OCI-LY7 (cell line): ENCODE measurements around the gene KIF25.

Experiments
- CTCF ChIP-seq: fragments of 200-600 bp; sonication (generic); conservative IDR thresholded peaks from 2 replicates; pipeline ENCODE4 v1.5.1; 2014; ENCODE audit warnings: mild to moderate bottlenecking, antibody characterized with exemption, low read length, moderate library complexity, mixed read lengths
- EZH2phosphoT487 ChIP-seq: fragments of 200-600 bp; sonication (generic); IDR thresholded peaks from 2 replicates; pipeline ENCODE4 v1.6.1; 2018; ENCODE audit warnings: low read depth, borderline replicate concordance, mild to moderate bottlenecking, mixed run types, antibody characterized with exemption, low read length, moderate library complexity, mixed read lengths

GRCh38 chr6:167952512-167952859 is 45.0 kb upstream of the KIF25 start:
- TF ChIP-seq CTCF (no peak), EZH2phosphoT487 (no peak)
